Stimulated activated CD4-positive, alpha-beta T cell treated with anti-CD3 and anti-CD28 coated beads, Interleukin-12 subunit alpha, Interleukin-12 subunit beta, amount 100 ng/mL, for 4 hours (primary cell): ENCODE data around the gene LRRC4C.
"Not testable (repeated sequence)": the region's sequence is repeated elsewhere in the genome, so short reads cannot be mapped to it uniquely, and the experiment has no call there.

ENCODE experiments used
- DNase-seq: peaks from one replicate; pipeline ENCODE4 v3.0.0-alpha.2; 2020

Gene LRRC4C

DNA sequence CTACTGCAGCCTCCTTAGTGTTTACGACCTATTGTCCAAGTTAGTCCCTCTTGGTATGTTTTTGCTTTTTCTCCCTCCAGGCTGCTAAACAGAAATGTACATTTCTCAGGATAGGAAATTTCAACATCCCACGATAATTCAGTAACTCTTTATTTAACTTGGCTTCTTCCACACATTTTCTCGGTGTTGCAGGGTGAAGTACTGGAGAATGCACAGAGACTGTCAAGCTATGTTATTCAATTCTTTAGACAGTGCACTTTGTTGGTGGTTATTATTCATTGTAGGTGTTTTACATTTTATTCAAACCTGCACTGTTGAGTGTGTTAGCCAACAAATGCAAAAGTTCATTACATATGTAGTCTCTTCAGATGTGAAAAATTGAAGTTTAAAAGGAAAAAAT lies 839.8 kb downstream of the LRRC4C start:
- no peak for DNase-seq

DNA sequence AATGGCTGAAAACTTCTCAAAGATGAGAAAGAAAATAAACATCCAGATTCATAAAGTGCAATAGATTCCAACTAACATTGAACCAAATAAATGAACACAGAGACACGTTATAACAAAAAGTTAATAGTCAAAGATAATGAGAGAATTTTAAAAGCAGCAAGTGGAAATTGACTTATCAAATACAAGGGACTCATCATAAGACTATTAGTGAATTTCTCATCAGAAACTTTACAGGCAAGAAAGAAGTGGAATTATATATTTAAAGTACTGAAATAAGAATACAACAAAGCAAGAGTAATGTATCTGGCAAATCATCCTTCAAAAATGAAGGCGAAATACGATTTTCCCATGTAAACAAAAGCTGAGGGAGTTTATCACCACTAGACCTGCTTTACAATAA lies 852.7 kb downstream of the LRRC4C start:
- no peak for DNase-seq

DNA sequence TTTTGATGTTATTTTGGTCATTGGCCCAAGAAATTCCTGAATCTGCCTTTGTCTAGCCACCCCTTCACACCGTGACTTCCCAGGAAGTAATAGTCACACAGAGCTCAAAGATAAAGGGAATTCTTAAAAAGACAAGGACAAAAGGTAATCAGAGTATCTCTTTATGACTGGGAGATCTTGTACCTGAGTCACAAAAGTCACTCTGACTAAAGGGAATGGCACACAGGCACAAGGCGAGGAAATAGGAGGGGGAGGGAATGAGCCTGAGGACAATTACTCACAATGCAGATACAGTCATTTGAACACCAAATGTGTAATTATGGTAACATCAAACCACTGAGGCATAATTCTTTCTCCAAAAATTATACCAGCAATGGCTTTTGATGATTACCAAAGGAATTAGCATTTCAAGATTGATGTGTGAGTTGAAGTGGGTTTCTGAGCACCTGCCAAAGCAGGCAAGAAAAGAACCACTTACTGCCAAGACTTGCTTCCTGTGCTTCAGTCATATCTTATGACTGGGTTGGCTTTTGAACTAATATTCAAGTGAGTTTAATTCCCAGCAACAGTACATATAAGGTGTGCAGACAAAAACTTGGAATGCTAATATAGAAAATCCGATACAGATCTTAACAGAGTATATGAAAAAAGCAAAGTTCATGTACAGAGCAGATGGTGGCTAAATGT lies 856.4 kb downstream of the LRRC4C start:
- no peak for DNase-seq

DNA sequence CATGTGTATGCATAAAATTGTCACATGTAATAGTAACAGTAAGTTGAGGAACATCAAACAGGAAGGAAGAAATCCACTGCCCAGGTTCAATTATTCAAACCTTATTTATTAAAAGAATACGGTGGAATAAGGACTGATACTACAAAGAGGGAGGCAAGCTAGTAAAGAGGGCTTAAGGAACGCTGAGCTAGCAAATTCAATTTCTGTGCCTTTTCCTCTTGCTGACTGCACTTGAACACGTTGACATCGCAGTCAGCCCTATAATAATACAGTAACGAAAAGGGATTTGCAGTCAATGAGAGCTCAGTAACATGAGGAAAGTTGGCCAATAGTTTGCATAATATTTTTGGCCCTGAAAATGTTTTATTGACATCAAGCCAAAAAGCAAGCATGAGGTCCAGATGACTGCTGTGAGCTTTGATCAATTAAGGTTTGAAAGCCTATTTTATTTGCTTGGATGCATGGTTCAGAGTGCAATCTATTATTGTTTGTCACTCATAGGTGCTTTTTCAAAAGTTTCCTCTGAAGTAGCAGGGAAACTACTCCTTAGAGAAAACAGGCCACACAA lies 861.8 kb downstream of the LRRC4C start:
- DNase-seq: no peak

DNA sequence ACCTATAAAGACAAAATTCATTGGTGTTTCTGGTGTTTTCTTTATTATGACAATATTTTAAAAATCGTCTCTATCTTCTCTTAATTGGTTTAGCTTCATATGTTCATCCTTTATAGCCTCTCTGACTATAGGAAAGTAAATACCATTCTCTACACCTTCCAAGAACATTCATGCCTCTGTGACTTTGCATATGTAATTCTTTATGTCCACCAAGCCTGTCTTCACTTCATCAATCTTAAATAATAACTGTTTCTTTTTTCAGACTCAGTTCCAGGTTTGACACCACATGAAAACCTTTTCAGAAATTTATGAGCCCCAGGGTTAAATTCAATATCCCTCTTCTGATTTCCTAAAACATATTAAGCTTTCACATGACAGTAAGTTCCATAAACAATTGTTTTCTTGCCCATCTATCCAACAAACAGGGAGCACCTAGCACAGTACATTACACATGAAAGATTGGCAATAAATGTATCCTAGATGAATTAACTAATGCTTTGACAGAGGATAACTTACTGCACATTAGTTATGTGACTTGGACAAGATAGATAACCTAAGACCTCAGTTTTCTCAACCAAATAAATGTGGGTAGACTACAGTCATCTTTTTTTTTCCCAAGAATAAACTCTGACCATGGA lies 886.1 kb downstream of the LRRC4C start:
- DNase-seq: no peak

DNA sequence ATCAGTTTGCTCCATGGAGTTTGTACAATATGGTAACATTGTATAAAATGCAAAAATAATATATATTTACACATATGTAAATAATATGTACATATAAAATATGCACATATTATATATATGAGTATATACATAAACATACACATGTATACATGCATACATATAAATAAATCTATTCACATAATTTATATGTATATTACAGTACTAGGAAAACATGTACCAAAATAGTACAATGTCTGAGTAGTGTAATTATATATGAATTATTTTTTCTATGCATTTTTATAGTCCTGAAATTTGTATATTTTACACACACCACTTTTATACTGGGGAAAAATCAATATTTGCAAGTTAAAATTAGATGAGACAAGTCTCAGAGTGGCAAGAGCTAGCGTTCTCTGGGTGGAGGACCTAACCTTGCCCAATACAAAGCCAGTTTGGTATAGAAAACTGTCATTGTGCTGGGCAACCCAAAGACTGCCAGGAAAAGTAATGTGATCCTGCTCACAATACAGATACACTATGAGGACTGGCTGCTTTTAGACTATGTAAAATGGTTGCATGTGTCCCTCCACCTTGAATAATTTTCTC lies 889.4 kb downstream of the LRRC4C start:
- no peak for DNase-seq

DNA sequence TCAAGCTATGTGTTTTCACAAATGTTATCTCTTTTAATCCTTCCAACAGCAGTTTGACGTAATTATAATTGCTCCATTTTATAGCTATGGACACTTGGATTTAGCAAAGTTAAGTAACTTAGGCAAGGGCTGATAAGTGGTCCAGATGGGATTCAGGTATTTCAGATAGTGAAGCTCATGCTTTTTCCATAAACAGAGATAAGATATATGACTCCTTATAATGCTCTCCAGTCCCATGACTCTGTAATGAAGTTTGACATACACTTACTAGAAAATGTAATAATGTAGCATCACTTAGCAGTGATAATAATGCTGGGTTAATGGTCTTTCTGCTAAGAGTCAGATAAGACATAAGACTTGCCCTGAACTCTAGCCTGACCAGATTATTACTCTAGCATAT lies 892.1 kb downstream of the LRRC4C start:
- DNase-seq: no peak

DNA sequence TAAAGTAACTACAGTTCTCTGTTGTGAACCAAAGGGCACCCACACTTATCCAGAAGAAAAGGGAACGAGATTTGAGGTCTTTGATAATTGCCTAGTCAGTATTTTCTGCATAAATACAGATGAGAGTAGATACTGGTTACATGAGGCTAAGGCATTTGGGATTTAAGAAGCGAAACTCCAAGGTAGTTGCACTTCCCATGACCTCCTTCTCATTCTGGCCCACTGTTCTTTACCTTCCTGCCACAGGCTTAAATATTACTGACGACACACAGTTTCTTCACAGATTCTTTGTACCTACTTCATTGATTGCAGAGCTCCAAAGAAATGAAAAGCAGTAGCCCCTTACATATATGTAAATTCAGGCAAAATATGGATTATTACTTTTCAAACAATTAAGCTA lies 915.3 kb downstream of the LRRC4C start:
- no peak for DNase-seq

DNA sequence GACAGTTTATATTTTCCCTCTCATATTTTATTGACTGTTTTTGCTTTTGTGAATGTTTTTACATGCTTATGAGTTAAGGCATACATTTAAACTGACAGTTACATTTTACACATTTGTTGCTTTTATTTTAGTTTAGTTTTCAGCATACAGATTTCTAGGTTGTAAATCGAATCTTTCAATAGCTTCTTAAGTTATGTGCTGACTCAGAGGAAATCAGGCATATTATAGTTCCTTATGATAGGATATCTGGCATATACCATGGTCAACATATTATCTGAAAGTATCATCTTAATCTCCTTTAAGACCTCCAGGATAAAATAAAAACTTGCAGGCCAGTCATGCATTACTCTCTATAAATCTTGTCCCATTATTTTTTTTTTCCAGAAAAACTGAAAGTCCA lies 916.6 kb downstream of the LRRC4C start:
- DNase-seq: no peak

DNA sequence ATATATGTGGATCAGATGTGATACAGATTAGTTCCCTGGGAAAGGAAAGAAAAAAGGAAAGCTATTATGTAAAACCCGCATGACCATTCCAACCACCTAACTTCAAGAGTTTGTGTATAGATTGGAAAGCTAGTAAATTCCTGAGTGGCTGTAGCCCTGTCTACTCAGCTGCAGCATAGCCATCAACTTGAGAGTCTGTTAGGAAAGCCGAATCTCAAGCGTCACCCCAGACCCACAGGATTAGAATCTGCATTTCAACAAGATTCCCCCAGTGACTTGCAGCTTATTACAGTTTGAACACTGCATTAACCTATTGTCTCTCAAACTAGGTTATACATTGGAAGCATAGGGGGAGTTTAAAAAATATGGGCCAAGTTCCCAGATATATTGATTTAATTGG lies 921.7 kb downstream of the LRRC4C start:
- DNase-seq: no peak

DNA sequence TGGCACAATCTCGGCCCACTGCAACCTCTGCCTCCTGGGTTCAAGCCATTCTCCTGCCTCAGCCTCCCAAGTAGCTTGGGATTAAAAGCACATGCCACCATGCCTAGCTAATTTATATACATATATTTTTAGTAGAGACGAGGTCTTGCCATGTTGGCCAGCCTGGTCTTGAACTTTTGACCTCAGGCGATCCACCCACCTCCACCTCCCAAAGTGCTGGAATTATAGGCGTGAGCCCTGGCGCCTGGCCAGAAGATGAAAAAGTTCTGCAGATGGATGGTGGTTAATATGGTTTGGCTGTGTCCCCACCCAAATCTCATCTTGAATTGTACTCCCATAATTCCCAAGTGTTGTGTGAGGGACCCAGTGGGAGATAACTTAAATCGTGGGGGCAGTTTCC lies 937.4 kb downstream of the LRRC4C start:
- not testable (repeated sequence) for DNase-seq

DNA sequence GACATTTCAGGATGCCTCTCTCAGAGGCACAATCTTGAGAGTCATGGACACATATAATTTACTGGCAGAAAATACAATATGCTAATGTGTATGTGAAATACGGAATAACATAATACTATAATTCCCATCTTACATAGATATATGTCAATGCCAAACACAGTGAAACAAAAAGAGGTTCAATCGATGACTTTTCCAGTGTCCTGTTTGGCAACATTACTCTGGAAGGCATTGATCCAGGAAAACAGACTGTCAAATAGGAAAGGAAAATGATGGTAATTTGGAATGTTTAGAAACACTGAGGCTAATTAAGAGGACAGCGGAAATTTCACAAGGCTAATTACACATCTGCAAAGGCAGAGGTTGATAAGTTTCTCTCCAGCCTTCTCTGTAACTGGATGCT lies 942.3 kb downstream of the LRRC4C start:
- DNase-seq: no peak

DNA sequence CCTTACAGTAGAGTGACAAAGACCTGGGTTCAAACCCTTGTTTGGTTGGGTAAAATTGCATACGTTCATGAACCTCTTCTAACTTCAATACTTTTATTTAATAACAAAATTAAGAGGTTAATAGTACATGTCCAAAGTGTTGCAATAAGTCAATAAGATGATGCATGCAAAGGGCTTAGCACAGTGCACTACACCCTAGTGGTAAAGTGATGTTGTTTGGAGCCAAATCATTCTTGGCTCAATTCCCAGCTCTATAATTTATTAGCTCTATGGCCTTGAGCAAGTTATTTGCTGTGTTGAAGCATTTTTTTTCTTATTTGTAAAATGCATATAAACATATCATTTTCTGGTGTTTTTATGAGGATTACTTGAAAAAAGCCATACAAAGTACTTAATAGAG lies 945.3 kb downstream of the LRRC4C start:
- no peak for DNase-seq

DNA sequence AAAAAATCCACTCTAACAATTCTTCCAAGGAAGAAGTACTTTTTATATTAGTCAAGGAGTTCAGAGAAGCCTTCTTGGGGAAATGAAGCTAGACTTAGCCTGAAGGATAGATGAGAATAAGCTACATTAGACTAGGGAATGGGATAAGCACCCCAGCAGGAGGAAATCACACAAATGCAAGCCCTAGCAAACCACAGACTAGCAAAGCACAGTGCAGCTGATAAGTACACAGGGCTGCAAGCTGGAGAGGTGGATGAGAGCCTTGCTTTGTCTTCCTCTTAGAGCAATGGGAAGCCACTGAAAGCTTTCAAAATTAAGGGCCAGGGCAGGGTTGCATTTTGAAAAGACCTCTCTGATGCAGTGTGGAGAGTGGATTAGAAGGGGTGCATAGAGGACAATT lies 946.2 kb downstream of the LRRC4C start:
- no peak for DNase-seq

DNA sequence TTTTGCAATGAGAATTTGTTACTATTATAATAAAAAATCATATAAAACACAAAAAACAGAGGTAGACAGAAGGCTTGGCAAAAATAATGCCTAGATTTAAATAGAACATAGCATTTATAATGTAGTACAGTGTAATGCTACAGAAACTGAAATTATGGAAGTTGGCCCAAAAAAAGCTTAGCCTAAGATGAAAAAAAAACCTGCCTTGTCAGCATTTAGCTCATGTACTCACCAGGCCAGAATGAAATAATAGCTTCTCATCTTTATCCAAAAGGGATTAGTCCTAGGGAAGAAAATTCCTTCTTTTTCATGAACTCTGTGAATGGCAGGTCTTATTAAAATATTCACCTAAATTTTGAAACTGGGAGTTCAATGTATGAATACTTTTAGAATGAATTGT lies 951.1 kb downstream of the LRRC4C start:
- no peak for DNase-seq

DNA sequence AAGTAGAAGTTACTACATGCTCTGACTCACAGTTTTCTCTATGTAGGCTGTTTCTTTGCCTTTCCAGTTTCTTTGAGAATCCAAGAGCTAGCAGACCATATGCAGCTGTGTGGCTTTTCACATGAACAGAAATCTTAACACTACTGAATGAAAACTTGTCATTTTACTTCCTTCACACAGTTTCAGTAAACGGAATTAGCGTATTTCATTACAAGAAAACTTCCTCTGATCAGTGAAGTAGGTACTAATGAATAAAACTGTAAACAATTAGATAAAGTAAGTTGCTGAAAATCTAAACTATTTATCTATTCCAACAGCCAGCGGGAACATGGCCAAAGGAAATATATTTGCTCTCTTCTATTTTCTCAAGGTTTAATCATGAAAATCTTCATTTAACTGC lies 953.2 kb downstream of the LRRC4C start:
- DNase-seq: no peak

DNA sequence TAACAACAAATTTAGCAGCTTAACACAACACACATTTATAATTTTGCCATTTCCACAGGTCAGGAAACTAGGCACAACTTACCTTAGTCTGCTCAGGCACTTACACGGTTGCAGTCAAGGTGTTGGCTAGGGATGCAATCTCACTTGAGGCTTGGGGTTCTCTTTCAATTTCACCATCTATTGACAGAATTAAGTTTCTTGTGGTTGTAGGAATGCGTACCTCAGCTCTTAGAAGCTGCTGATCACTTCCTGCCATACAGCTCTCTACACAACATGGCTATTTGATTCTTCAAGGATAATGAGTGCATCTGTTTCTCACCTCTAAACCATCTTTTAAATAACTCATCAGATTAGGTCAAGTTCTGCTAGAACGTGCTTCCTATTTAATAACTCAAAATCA lies 968.1 kb downstream of the LRRC4C start:
- no peak for DNase-seq

DNA sequence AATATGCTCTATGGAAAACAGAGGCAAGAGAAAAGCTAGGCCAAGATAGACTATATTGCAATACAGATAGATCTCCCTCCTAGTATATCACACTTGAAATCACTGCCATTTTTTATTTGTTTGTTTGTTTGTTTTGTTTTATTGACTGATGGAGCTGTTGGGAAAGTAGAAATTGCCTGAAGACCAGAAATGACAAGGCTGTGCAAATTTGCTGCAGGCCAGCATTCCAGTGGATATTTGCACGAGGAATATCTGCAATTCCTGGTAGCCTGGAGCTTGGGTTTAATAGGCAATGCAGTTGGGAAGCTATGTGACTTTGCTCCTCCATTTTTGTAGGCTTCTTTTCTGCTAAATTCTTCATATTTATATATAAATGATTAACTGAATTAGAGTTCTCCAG lies 991.7 kb downstream of the LRRC4C start:
- DNase-seq: no peak

DNA sequence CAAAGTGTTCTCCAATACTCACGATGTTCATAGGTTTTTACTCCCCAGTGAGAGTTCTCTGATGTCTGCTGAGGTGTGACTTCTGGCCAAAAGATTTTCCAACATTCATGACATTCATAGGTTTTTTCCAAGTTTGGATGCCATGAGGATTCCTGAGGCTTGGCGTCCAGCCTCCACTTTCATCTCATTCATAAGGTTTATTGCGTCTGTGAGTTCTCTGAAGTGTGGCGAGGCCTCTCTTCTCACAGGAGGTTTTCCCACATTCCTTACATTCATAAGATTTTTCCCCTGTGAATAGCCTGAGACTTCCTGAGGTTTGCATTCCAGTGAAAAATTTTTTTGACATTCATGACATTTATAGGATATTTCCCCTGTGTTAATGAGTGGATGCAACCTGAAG lies 1014.1 kb downstream of the LRRC4C start:
- DNase-seq: no peak

DNA sequence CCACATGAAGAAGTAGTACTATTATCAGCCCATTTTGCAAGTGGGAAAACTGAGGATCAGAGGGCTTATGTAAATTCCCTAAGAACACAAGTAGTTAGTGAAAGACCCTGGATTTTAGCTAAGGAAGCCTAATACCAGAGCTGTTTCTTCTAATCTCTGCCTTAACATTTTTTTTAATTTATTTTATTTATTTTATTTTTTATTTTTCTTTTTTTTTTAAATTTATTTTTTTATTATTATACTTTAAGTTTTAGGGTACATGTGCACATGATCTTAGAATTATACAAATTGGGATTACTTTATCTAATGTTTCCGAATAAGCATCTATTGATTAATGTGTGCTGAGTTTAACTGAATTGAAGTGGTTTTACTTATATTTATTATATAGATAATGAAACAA lies 1015.3 kb downstream of the LRRC4C start:
- DNase-seq: no peak

DNA sequence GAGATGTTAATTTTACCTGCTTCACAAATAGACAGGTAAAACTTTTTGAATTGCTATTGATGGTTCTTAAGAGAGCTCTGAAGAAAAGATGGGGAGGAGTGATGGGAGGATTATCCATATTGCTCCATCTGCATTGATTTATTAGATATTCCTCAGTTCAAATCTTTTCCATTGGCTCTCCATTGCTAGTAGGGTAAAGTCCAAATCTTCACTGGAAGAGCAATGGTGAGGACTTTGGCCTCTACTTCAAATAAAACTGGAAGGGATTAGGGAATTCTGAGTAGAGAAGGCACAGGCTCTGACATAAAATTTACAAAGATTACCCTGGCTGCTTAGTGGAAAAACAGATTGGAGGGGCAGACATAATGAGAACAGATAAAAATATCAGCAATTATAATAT lies 1024.1 kb downstream of the LRRC4C start:
- DNase-seq: no peak

DNA sequence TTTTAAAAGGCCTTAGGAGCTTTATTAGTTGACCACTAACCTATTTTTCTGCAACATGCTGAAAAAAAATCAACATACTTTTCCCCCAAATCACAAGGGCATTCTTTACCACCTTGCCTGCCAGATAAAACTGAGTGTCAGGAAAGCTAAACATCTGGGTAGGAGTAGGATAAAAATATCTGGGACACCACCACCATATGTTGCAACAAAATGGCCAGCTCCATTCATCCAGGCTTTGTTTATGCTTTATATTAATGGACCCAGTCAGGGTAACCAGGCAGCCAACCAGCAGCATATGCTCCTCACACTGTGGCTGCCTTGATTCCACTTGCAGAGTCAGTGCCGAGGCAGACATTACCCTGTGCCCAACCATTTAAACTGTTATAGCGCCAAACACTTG lies 1024.5 kb downstream of the LRRC4C start:
- DNase-seq: no peak

DNA sequence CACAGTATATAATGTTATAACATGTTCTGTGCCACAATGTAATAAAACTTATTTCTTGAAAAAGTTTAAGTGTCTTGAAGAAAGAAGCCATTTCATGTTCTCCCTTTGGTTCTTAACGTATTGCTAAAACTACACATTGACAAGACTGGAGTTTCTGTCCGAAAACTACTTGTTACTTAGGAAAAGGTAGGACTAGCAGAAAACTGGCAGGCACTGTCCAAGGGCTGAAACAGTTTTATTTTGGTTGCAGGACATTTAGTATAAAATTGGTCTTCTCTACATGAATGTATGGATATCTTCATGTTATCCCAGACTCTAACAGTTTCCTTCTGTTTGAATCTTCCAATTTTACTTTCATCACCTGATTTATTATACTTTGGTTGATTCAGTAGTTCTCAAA lies 1027.1 kb downstream of the LRRC4C start:
- no peak for DNase-seq

DNA sequence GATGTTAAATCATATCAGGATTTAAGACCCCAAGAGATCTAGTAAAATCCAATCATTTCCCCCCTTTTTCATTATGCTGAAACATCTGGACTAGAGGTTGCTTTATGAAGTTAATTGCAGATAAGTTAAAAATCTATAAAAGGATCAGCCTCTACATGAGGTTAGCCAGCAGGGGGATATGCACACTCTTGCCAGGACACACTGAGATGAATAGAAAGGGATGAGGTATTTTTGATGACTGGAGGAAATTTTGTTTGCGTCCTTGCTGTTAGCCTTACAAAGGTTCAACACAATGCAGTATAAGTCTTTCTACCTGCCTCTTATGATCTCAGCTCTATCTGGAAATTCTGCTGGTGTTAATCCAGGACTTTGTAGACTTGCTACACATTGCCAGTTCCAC lies 1034.3 kb downstream of the LRRC4C start:
- DNase-seq: no peak
